Esophagus muscularis mucosa (tissue), 4 donors: ENCODE data around the gene ITGAL. TPM values are rescaled to one million over a fixed set of nuclear protein-coding genes. Genes with fewer than 3 reads are reported as not detected.

ENCODE experiments used
- DNase-seq: peaks from one replicate; pipeline ENCODE4 v3.0.0-alpha.2; 2017; ENCODE audit errors: extremely low spot score
- H3K27ac ChIP-seq, 4 donors: fragments of 200-600 bp; sonication (generic); replicated peaks in 1 of 4; 1 replicate in 3 of 4; 2 replicates in 1 of 4; pipeline ENCODE4 v1.5.1; 2016 to 2019; ENCODE audit warnings: mild to moderate bottlenecking in 1 of 4
- H3K27me3 ChIP-seq, 4 donors: fragments of 200-600 bp; sonication (generic); one replicate each; pipeline versions ENCODE4 v1.5.1 to v1.6.0; 2016 to 2019
- H3K36me3 ChIP-seq, 4 donors: fragments of 200-600 bp; sonication (generic); one replicate each; pipeline ENCODE4 v1.5.1; 2016 to 2019
- H3K4me1 ChIP-seq, 4 donors: fragments of 200-600 bp; sonication (generic); one replicate each; pipeline ENCODE4 v1.5.1; 2016 to 2019
- H3K4me3 ChIP-seq, 4 donors: fragments of 200-600 bp; sonication (generic); 1 replicate in 2 of 4; 2 replicates in 2 of 4; pipeline ENCODE4 v1.5.1; 2016 to 2019; ENCODE audit warnings: mild to moderate bottlenecking in 4 of 4, moderate library complexity in 1 of 4
- H3K9me3 ChIP-seq, 4 donors: fragments of 200-600 bp; sonication (generic); 1 replicate in 3 of 4; 2 replicates in 1 of 4; pipeline ENCODE4 v1.5.1; 2016 to 2019
- EP300 ChIP-seq: sonication (generic); formaldehyde crosslinking; IDR thresholded peaks from one replicate; pipeline ENCODE4 v1.6.1; 2017; ENCODE audit warnings: antibody characterized with exemption
- POLR2A ChIP-seq: fragments of 450-650 bp; IDR thresholded peaks from one replicate; pipeline ENCODE4 v1.6.1; 2017; ENCODE audit warnings: antibody characterized with exemption, moderate library complexity, mild to moderate bottlenecking, low read depth
- POLR2AphosphoS5 ChIP-seq, 2 donors: sonication (generic); formaldehyde crosslinking; IDR thresholded peaks; one replicate each; pipeline ENCODE4 v1.6.1; 2017; ENCODE audit warnings: antibody characterized with exemption in 2 of 2
- WGBS: methylation state at CpG from one replicate; pipeline ENCODE4 v1.1.5; 2018; 5-methylcytosine and 5-hydroxymethylcytosine counted together
- intact Hi-C: fragments of 100-400 bp; cut with DNase I; formaldehyde crosslinking; loops from one replicate; pipeline ENCODE4 v1.15.1; 2023
- total RNA-seq, 4 donors: library from RNA; depleted of rRNA; stranded (reverse); fragments of >200 nt; gene quantifications; one replicate each; pipeline versions ENCODE4 v1.1.0 to v1.2.1, GENCODE V29; 2016
- TF ChIP-seq, protein P1 (sequence below), 3 experiments: fragments of 200-600 bp in 2 of 3; fragments of 450-650 bp in 1 of 3; sonication (generic) in 2 of 3; IDR thresholded peaks; one replicate each; pipeline ENCODE4 v1.5.1; 2017 to 2019; ENCODE audit warnings: antibody characterized with exemption in 3 of 3, mild to moderate bottlenecking in 2 of 3, moderate library complexity in 1 of 3

Gene ITGAL
- total RNA-seq, 4 donors from 2014 or later, result 1.5 to 2.7 (median 2.5) TPM

GRCh38 chr16:30551781-30552180, 79.2 kb downstream of the ITGAL start:
- H3K27ac ChIP-seq, result peak overlapping the region in 1 of 4 donors; percentile 9
- H3K4me1 ChIP-seq, result peaks cover 14 to 29% (median 18%) of the 10 kb centered on the region in 4 donors
- TF ChIP-seq EP300 (no peak), POLR2A (no peak), POLR2AphosphoS5 (IDR thresholded peaks at IDR 0.05) (no peak)
- TF ChIP-seq, protein P1, sequence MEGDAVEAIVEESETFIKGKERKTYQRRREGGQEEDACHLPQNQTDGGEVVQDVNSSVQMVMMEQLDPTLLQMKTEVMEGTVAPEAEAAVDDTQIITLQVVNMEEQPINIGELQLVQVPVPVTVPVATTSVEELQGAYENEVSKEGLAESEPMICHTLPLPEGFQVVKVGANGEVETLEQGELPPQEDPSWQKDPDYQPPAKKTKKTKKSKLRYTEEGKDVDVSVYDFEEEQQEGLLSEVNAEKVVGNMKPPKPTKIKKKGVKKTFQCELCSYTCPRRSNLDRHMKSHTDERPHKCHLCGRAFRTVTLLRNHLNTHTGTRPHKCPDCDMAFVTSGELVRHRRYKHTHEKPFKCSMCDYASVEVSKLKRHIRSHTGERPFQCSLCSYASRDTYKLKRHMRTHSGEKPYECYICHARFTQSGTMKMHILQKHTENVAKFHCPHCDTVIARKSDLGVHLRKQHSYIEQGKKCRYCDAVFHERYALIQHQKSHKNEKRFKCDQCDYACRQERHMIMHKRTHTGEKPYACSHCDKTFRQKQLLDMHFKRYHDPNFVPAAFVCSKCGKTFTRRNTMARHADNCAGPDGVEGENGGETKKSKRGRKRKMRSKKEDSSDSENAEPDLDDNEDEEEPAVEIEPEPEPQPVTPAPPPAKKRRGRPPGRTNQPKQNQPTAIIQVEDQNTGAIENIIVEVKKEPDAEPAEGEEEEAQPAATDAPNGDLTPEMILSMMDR (IDR thresholded peaks at IDR 0.05), result no peak
- 79% methylated on average over 3 of the region's 3 CpGs for WGBS
- H3K27me3 ChIP-seq, result no peaks in the 10 kb centered on the region
- H3K4me3 ChIP-seq, result no peak overlapping the region
- intact Hi-C loops, result no loop called here
- peaks cover 14 to 40% (median 31%) of the 10 kb centered on the region in 4 donors for H3K36me3 ChIP-seq
- DNase-seq, result no peak
- H3K9me3 ChIP-seq, result no peaks in the 10 kb centered on the region

DNA sequence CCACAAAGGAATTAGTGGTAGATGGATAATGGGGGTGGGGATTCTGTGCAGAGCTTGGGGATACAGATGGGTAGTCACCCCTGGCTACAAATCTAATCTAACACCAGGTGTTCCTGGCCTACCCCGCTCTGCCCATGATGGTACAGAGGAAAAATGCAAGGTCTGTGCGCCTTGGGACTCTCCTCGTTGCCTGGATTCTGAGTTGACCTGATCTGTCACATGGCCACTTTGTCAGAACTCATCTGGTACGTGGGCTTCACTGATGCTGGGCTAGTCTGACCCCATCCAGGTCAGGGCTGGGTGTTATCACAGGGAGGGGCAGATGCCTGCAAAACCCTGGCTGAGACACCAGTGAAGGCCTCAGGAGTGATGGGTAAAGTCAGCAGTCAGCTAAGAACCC, 80.4 kb downstream of the ITGAL start:
- 85% methylated on average over 4 of the region's 4 CpGs for WGBS
- H3K27ac ChIP-seq, result no peak overlapping the region
- no peaks in the 10 kb centered on the region for H3K9me3 ChIP-seq
- no peak overlapping the region for H3K4me3 ChIP-seq
- no peak for DNase-seq
- H3K36me3 ChIP-seq, result peaks cover 14 to 40% (median 31%) of the 10 kb centered on the region in 4 donors
- TF ChIP-seq POLR2AphosphoS5 (IDR thresholded peaks at IDR 0.05), result no peak
- intact Hi-C loops, result no loop called here
- no peaks in the 10 kb centered on the region for H3K27me3 ChIP-seq
- peaks cover 19 to 38% (median 25%) of the 10 kb centered on the region in 4 donors for H3K4me1 ChIP-seq

GRCh38 chr16:30553393-30553899, 80.9 kb downstream of the ITGAL start:
- Histone ChIP-seq H3K27me3 (no peaks in the 10 kb centered on the region), H3K9me3 (no peaks in the 10 kb centered on the region), H3K36me3 (peaks cover 14 to 40% (median 31%) of the 10 kb centered on the region in 4 donors), H3K27ac (no peak overlapping the region), H3K4me3 (no peak overlapping the region), H3K4me1 (peaks cover 17 to 38% (median 25%) of the 10 kb centered on the region in 4 donors)
- WGBS, result 92% methylated on average over 2 of the region's 2 CpGs
- intact Hi-C loops, result no loop called here
- DNase-seq, result no peak
- TF ChIP-seq POLR2AphosphoS5 (IDR thresholded peaks at IDR 0.05) (no peak), EP300 (no peak), POLR2A (no peak)
- TF ChIP-seq, protein P1 (IDR thresholded peaks at IDR 0.05), result no peak

DNA sequence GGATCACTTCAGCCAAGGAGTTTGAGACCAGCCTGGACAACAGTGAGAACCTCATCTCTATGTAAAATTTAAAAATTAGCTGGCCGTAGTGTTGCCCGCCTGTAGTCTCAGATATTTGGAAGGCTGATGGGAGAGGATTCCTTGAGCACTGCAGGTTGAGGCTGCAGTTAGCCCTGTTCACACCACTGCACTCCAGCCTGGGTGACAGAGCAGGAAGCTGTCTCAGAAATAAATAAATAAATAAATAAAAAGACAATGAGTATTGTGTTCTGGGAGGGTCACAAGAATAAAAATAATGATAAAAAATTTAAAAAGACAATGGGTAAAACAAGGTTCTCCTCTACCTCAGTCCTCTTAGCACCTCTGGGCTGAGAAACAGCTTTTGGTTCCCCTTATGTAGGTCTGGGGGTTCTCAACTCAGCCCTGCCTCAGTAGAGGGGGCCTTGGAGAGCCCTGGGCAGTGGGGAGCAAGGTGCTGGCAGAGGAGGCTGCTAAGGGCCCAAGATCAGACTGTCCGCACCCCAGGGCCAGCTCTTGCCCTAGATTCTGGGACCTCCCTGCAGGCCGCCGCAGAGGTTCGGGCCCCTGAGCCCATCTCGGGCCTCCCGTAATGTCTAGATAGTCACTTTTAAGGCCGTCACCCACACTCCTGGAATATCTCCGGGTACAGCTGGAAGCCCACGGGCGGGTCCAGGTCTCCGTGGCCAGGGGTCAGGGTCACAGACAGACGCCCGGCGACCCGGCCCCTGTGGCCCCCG, 82.2 kb downstream of the ITGAL start:
- Histone ChIP-seq H3K4me1 (peaks cover 9 to 41% (median 32%) of the 10 kb centered on the region in 4 donors), H3K9me3 (no peaks in the 10 kb centered on the region), H3K27me3 (no peaks in the 10 kb centered on the region), H3K36me3 (peaks cover 14 to 40% (median 31%) of the 10 kb centered on the region in 4 donors), H3K4me3 (no peak overlapping the region), H3K27ac (no peak overlapping the region)
- 98% methylated on average over 7 of the region's 18 CpGs for WGBS
- no peak for TF ChIP-seq EP300
- TF ChIP-seq POLR2A, result no peak
- TF ChIP-seq, protein P1 (IDR thresholded peaks at IDR 0.05), result no peak
- TF ChIP-seq POLR2AphosphoS5 (IDR thresholded peaks at IDR 0.05), result no peak
- DNase-seq, result no peak
- intact Hi-C loops, result no loop called here

GRCh38 chr16:30555315-30556124, 83.0 kb downstream of the ITGAL start:
- Histone ChIP-seq H3K4me3 (no peak overlapping the region), H3K4me1 (peaks cover 9 to 43% (median 33%) of the 10 kb centered on the region in 4 donors), H3K27ac (no peak overlapping the region), H3K27me3 (no peaks in the 10 kb centered on the region), H3K9me3 (no peaks in the 10 kb centered on the region), H3K36me3 (peaks cover 14 to 40% (median 31%) of the 10 kb centered on the region in 4 donors)
- no peak for DNase-seq
- TF ChIP-seq EP300 (no peak), POLR2A (no peak), POLR2AphosphoS5 (IDR thresholded peaks at IDR 0.05) (no peak)
- TF ChIP-seq, protein P1 (IDR thresholded peaks at IDR 0.05), result no peak
- intact Hi-C loops, result no loop called here
- 96% methylated on average over 51 of the region's 69 CpGs for WGBS
